Activated CD8-positive, alpha-beta memory T cell treated with anti-CD3 and anti-CD28 coated beads for 36 hours (primary cell): Measurements from ENCODE around the gene RBM20. TPM values are rescaled to one million over a fixed set of nuclear protein-coding genes. Genes with fewer than 3 reads are reported as not detected.
"Not testable (repeated sequence)": the region's sequence is repeated elsewhere in the genome, so short reads cannot be mapped to it uniquely, and the experiment has no call there.

Source experiments
- CTCF ChIA-PET: fragments of 350-600 bp; sonication (Branson Sonifier 250); formaldehyde crosslinking; loops from one replicate; lab custom pipeline; 2021; ENCODE audit warnings: antibody characterized with exemption; lab: Charles Lee
- POLR2A ChIA-PET: fragments of 350-600 bp; sonication (Branson Sonifier 250); formaldehyde crosslinking; loops from one replicate; lab custom pipeline; 2021; ENCODE audit warnings: antibody characterized with exemption; lab: Charles Lee
- total RNA-seq, 2 experiments: library from RNA; stranded (reverse); gene quantifications; one replicate each; pipeline ENCODE4 v1.2.3, GENCODE V29; 2021

The RBM20 gene
- total RNA-seq, 2 experiments from 2014 or later = 0.15 to 0.42 TPM

DNA sequence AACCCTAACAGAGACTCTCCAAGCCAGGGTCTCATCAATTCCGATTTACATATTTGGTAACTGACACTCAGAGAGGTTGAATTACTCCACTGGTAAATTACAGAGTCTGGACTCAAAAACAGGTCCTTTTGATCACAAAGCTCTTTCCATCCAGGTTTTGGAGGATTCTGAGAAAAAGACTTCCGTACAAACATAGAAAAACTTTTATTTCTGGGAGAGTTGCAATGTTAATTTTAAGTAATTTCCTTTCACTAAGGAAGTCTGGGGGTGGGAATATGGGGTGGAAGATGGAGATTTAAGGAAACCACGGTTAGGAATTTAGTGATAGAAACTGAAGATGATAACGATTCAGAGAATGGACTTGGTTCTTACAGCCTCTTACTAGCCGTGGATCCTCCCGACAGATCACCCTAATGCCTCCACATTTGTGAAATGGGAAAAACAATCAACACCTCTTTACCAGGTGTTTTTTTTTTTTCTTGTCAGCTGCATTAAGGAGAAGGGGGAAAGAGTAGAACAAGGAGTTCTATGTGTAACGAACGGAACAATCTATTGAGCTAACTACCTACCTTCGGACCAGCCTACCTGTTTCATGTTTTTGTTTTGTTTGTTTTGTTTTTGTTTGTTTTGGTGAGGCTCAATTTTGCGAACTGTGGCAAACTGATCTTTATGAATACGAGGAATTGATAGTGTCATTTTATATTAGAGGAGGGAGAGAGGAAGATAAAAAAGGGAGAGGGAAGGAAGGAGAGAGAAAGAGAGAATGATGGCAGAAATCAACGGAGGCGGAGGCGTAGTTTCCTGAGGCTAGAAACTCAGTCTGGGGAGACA lies 1.7 kb upstream of the RBM20 start:
- CTCF ChIA-PET = no interaction called here
- POLR2A ChIA-PET = no interaction called here

GRCh38 chr10:110643035-110643652 lies 992 bp upstream of the RBM20 start:
- CTCF ChIA-PET = interaction anchor here (1.2 kb wide), 1 partner anchor 11 kb away, joined by 3 read pairs; no protein-coding TSS in a partner anchor
- POLR2A ChIA-PET = no interaction called here

DNA sequence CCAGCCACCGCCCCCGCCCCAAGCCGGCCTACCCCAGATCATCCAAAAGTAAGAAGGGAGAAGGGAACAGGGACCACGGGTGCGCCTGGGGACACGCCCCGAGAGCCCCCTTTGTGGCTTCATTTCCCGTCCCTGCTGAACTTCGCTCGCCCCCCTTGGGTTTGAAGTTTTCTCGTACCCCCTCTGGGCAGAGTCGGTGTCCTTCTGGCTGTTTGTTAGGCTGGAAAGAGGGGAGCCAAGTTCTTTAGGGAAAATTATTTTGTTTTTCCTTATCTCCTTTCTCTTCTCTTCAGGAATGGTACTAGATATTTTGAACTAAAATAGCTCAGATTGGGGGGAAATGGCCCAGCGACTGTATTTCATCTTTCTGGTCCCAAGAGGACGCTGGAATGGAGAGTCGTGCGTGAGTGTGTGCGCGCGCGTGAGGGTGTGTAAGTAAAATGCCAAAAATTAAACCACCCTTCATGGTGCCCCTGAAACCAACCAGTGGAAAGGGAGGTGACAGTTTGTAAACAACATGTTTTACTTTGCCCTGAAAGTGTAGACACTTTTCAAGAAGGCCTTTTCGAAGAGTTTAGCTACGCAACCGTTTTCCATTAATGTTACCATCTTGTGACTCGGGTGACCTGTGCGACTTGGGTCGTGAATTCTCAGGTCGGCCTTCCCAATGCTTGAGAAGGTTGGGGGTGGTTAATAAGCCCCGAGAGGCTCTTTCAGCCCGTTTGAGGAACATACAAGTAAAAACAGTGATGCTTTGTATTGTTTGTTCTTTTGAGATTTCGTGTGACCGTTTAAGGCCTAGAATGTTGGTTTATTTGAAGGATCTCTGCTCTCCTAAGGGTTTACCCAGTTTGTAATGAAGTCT lies 694 bp downstream of the RBM20 start:
- ChIA-PET POLR2A (no interaction called here), CTCF (interaction anchor here (1.2 kb wide), 1 partner anchor 10 kb away, joined by 3 read pairs; no protein-coding TSS in a partner anchor)

DNA sequence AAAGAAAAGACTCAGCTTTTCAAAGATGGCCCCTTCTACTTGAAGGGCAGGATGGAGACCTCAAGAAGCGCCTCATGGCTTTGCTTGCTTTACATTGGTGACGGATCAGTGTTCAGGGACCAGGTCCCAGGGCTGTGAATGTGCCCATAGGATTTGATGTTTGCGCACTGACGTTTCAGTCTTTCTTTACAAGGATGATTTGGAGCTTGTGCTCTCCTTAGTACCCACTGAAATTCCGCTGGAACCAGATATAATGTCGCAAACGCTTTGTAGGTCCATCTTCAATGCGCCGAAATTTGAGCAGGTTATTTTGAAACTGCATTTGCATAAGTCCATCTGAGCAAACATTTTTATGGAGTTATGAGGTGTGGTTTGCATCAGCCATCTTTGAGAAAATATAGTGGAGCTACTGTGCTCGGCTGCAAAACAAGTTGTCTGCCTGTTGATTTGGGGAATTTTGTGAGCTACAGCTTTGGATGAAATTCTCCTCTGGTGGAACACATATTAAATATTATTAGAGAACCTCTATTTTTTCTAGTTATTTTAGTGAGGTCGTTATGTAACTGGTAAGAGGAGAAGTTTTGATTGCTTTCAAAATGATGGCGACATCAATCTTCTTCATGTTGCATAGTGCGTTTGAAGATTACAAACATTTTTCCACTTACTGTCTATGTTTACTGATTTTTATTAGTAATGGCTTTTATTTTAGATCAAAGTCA lies 2.4 kb downstream of the RBM20 start:
- CTCF ChIA-PET = no interaction called here

GRCh38 chr10:110647136-110647430 lies 2.9 kb downstream of the RBM20 start:
- POLR2A ChIA-PET = no interaction called here
- CTCF ChIA-PET = no interaction called here

More for the DNA sequence above, 2.4 kb downstream of the RBM20 start:
- POLR2A ChIA-PET = no interaction called here

GRCh38 chr10:110648692-110649346 lies 4.7 kb downstream of the RBM20 start:
- ChIA-PET CTCF (no interaction called here), POLR2A (no interaction called here)

DNA sequence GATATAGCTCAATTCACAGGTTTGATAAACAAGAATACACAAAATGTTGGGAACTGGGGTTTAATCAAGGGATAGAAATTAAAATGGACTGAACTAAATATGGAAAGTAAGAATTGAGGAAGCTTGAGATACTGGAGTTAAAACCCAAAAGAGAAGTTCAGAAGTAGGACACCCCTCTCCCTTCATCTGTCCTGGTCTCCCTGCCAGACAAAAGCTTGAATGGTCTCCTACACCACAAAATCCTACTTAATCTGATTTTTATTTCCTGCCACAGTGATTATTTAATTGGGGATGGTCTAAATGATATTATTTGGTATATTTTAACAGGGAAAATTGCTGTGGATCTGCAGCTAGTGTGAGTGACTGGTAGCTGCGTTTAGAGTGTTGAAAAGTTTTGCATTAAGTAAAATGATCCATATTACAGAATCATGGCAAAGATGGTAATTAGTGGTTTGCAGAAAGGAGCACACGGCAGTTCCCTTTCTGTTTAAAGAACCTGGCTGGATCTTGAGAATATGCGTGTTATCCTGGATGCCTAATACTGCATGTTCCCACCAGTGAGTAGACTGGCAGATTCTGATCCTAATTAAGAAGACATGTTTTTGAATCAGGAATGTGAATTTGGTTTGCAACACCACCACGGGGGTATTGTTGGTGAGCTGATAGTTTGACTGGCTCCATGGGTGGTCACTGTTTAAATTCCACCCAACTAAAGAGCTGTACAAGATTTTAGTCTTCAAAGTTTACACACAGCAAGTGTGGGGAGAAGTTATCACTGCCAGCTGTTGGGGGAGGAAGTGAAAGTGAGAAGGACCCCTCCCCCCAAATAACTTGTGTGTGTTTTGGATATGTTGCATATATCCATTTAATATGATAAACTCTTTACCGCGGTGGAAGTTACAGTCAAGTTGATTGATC lies 5.5 kb downstream of the RBM20 start:
- CTCF ChIA-PET = interaction anchor here (1.1 kb wide), 1 partner anchor 22 kb away, joined by 5 read pairs; no protein-coding TSS in a partner anchor
- POLR2A ChIA-PET = no interaction called here

DNA sequence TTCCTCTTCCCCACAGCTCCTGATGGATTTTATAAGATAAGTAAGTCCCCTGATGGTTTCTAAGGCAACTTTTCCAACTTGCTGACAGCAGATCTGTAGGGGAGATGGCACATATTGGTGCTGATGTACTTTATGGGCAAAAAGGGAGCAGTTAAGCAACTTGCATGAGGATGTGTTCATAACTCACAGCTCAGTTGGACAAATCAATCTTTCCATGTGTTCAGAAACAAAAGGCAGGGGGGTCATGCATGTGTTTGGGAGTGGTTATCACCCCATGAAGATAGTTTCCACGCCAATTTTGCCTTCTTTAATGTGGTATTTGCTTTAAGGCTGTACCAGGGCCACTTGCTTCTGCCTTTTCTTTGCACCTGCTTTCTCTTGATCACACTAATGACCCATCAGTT lies 6.1 kb downstream of the RBM20 start:
- CTCF ChIA-PET = interaction anchor here (1.1 kb wide), 1 partner anchor 22 kb away, joined by 5 read pairs; no protein-coding TSS in a partner anchor
- POLR2A ChIA-PET = no interaction called here

DNA sequence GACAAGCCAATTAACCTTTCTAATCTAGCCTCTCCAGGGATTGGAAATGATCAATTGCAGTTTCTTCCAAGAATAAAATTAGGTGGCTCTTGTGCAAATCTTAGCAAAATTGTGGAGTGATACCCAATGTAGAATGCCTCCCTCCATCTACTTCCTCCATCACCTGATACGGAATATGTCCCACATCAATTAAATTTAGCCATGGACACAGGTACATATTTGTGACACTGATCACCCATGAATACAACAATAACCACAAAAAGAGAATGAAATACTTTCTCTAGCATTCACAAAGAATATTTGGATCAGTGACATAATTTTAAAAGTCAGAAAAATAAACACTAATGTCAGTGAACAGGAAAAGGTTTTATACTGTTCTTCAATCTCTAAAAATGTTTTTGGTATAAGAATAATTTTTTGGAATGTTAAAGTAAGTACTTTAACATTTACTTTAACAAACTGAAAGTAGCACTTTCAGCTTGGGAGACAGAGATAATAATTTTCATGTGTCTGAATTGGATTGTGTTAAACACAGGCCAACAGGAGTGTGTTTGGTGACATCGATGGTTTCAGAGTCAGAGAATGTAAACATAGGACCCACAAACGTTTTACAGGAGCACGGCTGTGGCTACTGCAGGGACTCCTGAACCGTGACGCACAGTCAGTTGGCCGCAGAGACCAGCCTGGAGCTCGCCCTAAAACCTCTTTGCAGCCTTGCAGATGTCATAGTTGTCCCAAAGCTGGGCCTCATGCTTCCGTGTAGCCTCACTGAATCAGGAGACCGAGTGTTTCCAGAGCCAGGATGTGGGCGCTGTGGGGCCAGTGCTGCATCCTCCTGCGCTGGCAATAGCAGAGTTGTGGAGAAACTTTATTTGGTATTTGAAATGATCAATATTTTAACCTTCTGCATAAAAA lies 7.2 kb downstream of the RBM20 start:
- CTCF ChIA-PET = no interaction called here
- POLR2A ChIA-PET = no interaction called here

DNA sequence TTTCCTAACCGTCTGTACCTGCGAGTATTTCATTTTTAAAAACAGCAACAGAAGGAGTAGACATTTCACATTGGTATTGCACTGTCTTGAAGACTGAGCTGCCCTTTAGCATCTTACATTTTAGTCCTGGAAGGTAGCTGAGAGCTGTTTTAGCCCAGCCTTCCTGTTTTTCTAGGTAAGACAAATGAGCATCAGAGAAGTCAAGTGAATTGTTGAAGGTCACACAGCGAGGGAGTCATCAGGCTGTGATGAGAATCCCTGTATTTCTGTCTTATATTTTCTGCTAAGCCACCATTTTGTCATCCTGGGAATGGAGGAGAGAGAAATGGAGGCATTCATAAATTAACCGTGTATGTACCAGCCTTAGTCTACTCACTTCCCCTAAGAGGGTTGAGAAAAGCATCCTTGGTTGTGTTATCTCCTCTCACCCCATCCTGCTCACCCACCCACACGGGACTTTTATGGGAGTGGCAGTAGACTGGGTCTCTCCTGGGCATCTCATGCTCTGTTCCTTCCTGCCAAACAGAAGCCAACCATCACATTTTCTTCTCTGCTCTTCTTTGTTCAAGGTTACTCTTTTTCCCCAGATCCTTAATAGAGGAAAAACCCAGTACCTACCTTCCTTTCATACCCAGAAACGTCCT lies 8.5 kb downstream of the RBM20 start:
- ChIA-PET POLR2A (no interaction called here), CTCF (no interaction called here)

DNA sequence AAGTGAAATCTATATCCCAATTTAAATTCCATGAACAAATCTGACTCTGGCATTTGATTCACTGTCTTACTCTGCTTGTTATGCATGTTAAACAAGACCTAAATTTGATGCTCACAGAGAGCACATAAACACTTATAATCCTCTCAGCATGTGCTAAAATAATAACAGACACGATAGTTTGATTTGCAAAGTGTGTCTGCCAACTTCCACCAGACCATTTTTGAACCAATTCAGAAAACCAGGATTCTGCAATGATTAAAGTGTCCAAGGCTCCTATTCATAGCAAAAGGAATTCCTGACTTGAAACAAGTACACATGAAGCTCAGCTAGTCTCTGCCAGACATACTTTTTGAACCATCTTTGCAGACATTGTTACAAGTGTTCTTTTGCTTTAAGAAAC lies 11.2 kb downstream of the RBM20 start:
- ChIA-PET CTCF (interaction anchor here (1.1 to 1.2 kb wide), 2 partner anchors 11 to 16 kb away, joined by 3 read pairs; partner anchors contain the start of gene RBM20), POLR2A (no interaction called here)

GRCh38 chr10:110656612-110657011 lies 12.5 kb downstream of the RBM20 start:
- ChIA-PET POLR2A (interaction anchor here (0.6 kb wide), 1 partner anchor 8 kb away, joined by 4 read pairs; no protein-coding TSS in a partner anchor), CTCF (interaction anchor here (1.1 kb wide), 1 partner anchor 15 kb away, joined by 3 read pairs; no protein-coding TSS in a partner anchor)

DNA sequence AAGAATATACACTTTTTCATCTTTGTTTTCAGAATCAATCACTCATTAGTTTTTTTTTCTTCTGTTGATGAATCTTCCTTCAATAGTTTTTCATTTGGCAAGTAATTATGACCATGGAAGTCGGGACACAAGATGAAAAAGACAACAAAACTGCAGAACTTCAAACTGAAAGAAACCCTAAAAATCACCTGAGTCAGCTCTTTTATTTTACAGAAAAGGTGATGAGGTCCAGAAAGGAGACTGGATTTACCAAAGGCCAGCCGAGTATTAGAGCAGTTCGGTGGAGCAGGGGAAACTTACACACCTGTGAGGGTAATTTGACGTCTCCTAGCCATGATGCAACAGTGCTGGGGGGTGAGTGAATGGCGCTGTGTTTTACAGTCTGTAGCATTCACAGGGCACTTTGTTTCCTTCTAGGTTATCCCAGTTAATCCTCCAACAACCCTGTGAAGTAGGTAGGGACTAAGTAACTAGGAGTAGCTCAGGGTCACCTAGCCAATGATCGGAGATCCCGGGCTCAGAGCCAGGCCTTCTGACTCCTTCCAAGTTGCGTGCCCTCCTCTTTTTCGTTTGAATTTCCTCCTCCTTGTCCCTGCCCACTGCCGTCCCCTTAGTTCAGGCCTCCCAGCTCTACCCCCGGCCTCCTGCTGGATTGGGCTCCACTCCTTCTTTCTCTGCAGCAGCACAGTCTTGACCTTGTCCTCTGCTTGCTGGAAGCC lies 14.0 kb downstream of the RBM20 start:
- POLR2A ChIA-PET = no interaction called here

GRCh38 chr10:110659558-110659957 lies 15.4 kb downstream of the RBM20 start:
- POLR2A ChIA-PET = no interaction called here
- CTCF ChIA-PET = no interaction called here

More for the DNA sequence above, 14.0 kb downstream of the RBM20 start:
- CTCF ChIA-PET = interaction anchor here (1.4 kb wide), 1 partner anchor 23 kb away, joined by 4 read pairs; no protein-coding TSS in a partner anchor

DNA sequence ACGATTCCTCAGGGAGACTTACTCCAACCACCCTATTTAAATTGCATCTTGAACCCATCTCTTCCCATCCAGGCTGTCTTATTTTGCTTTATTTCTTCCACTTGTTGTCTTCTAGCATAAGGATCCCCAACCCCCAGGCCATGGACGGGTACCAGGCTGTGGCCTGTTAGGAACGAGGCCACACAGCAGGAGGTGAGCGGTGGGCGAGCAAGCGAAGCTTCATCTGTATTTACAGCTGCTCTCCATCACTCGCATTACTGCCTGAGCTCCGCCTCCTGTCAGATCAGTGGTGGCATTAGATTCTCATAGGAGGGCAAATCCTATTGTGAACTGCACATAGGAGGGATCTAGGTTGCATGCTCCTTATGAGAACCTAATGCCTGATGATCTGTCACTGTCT lies 16.2 kb downstream of the RBM20 start:
- POLR2A ChIA-PET, CTCF ChIA-PET: not testable (repeated sequence)
